K562 (cell line): Measurements from ENCODE around the gene RREB1. TPM values are rescaled to one million over a fixed set of nuclear protein-coding genes. Genes with fewer than 3 reads are reported as not detected.

ENCODE experiments used
- CBFA2T2 ChIP-seq: fragments of 450-650 bp; conservative IDR thresholded peaks from 2 replicates; pipeline ENCODE4 v1.6.1; 2017; ENCODE audit warnings: mild to moderate bottlenecking
- COPS2 ChIP-seq: fragments of 450-650 bp; conservative IDR thresholded peaks from 2 replicates; pipeline ENCODE4 v1.6.1; 2016; ENCODE audit warnings: mild to moderate bottlenecking, moderate library complexity
- EHMT2 ChIP-seq: fragments of 450-650 bp; IDR thresholded peaks from 2 replicates; pipeline ENCODE4 v1.6.1; 2018; ENCODE audit warnings: antibody characterized with exemption
- HLTF ChIP-seq: fragments of 450-650 bp; IDR thresholded peaks from 2 replicates; pipeline ENCODE4 v1.6.1; 2016
- HMGN3 ChIP-seq: IDR thresholded peaks from 2 replicates; pipeline ENCODE4 v1.6.1; 2011; ENCODE audit warnings: borderline replicate concordance, low read depth, mild to moderate bottlenecking, mixed read lengths, low read length; ENCODE audit not compliant: insufficient read length; ENCODE audit errors: extremely low read depth
- MAZ ChIP-seq, 2 experiments: fragments of 450-650 bp in 1 of 2; sonication (generic) in 1 of 2; formaldehyde crosslinking; IDR thresholded peaks in 1 of 2; conservative IDR thresholded peaks in 1 of 2; 2 replicates each; pipeline versions ENCODE4 v1.4.0 to v1.5.0; 2020; ENCODE audit warnings: mild to moderate bottlenecking in 1 of 2, missing genetic modification reagents in 1 of 2
- PHTF2 ChIP-seq: fragments of 250-450 bp; sonication (Bioruptor Pico); IDR thresholded peaks from 2 replicates; pipeline ENCODE4 v1.5.0; 2021; ENCODE audit warnings: mild to moderate bottlenecking
- PRPF4 ChIP-seq: fragments of 200-400 bp; formaldehyde crosslinking; IDR thresholded peaks from one replicate; pipeline ENCODE4 v1.6.1; 2017; ENCODE audit warnings: low read length, low read depth, mild to moderate bottlenecking; ENCODE audit not compliant: insufficient read depth, poor library complexity, severe bottlenecking
- TAF1 ChIP-seq: IDR thresholded peaks from 2 replicates; pipeline ENCODE4 v1.6.1; 2011; ENCODE audit warnings: mild to moderate bottlenecking, low read length, moderate library complexity; ENCODE audit not compliant: insufficient read depth, control insufficient read depth, severe bottlenecking; ENCODE audit errors: extremely low read depth
- TEAD2 ChIP-seq: fragments of 450-650 bp; IDR thresholded peaks from 2 replicates; pipeline ENCODE4 v1.6.1; 2016; ENCODE audit warnings: missing genetic modification characterization, control low read depth, missing compliant biosample characterization
- ZC3H4 ChIP-seq: sonication (generic); formaldehyde crosslinking; IDR thresholded peaks from 2 replicates; pipeline ENCODE4 v1.9.0; 2021; ENCODE audit warnings: missing genetic modification reagents, borderline replicate concordance
- ZNF41 ChIP-seq: fragments of 250-450 bp; sonication (Bioruptor Pico); conservative IDR thresholded peaks from 2 replicates; pipeline ENCODE4 v1.4.0; 2020; ENCODE audit warnings: mild to moderate bottlenecking
- ZNF707 ChIP-seq: fragments of 250-450 bp; sonication (Bioruptor Pico); conservative IDR thresholded peaks from 2 replicates; pipeline ENCODE4 v1.8.0; 2022; ENCODE audit warnings: inconsistent platforms, mild to moderate bottlenecking, moderate library complexity
- polyA plus RNA-seq, 8 experiments: library from polyadenylated mRNA; depleted of rRNA in 4 of 8; stranded (reverse) in 5 of 8; unstranded in 3 of 8; fragments of >200 nt; fragmentation: Nextera tagmentation in 2 of 8; fragmentation: Illumina TruSeq in 1 of 8; extraction: Ambion mirVana in 2 of 8; extraction: Trizol in 1 of 8; gene quantifications; 2 replicates each; pipeline versions ENCODE4 v1.2.1 to v1.2.3, GENCODE V29; 2011 to 2014; ENCODE audit warnings: inconsistent platforms in 1 of 8, missing spikeins in 1 of 8
- total RNA-seq, 7 experiments: library from RNA; depleted of rRNA in 6 of 7; stranded (reverse); fragments of >200 nt in 6 of 7; fragmentation: Illumina TruSeq in 2 of 7; extraction: Trizol in 2 of 7; gene quantifications; 2 replicates each; pipeline versions ENCODE4 v1.2.1 to v1.2.3, GENCODE V29; 2011 to 2021; ENCODE audit warnings: low replicate concordance in 1 of 7
- TF ChIP-seq, protein P1 (sequence below): fragments of 450-650 bp; IDR thresholded peaks from 2 replicates; pipeline ENCODE4 v1.6.1; 2016; ENCODE audit warnings: mild to moderate bottlenecking, moderate library complexity
- TF ChIP-seq, protein P2 (sequence below), 3 experiments: IDR thresholded peaks in 2 of 3; conservative IDR thresholded peaks in 1 of 3; 2 replicates each; pipeline ENCODE4 v1.5.1; 2011 to 2012; ENCODE audit warnings: low read length in 3 of 3, mild to moderate bottlenecking in 3 of 3, control low read depth in 2 of 3, improper control_type of control experiment in 1 of 3, inconsistent platforms in 1 of 3, low read depth in 1 of 3, mixed read lengths in 1 of 3, moderate library complexity in 1 of 3; ENCODE audit not compliant: insufficient read depth in 2 of 3

The RREB1 gene
- total and polyA plus RNA-seq, 9 of the 15 experiments (the other 6 are each of a cell fraction or from before 2014, with no cell fraction given) = 3.3 to 64.2 (median 19.3) TPM

DNA sequence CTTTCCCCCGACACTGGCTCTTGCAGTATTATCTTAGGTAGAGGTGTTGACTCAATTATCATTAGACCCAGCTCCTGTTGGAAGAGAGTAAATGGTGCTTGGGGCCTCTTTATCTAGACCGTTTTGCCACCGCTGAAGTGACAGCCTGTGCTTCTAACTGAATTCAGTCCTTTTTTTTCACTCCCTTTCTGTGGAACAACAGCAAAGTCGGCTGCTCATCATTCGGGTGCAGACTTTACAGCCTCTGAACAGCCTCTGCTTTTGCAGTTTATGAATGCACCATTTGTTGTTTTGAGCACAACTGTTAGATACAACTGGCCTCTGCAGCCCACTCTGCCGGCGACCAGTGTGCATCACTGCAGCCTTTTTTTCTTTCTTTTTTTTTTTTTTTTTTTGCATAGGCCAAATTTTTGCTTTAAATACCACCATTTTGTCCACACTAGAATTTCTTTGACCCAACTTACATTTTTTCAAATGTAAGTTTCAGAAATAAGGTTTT lies 35.8 kb downstream of the RREB1 start (continued):
- TF ChIP-seq, protein P1, sequence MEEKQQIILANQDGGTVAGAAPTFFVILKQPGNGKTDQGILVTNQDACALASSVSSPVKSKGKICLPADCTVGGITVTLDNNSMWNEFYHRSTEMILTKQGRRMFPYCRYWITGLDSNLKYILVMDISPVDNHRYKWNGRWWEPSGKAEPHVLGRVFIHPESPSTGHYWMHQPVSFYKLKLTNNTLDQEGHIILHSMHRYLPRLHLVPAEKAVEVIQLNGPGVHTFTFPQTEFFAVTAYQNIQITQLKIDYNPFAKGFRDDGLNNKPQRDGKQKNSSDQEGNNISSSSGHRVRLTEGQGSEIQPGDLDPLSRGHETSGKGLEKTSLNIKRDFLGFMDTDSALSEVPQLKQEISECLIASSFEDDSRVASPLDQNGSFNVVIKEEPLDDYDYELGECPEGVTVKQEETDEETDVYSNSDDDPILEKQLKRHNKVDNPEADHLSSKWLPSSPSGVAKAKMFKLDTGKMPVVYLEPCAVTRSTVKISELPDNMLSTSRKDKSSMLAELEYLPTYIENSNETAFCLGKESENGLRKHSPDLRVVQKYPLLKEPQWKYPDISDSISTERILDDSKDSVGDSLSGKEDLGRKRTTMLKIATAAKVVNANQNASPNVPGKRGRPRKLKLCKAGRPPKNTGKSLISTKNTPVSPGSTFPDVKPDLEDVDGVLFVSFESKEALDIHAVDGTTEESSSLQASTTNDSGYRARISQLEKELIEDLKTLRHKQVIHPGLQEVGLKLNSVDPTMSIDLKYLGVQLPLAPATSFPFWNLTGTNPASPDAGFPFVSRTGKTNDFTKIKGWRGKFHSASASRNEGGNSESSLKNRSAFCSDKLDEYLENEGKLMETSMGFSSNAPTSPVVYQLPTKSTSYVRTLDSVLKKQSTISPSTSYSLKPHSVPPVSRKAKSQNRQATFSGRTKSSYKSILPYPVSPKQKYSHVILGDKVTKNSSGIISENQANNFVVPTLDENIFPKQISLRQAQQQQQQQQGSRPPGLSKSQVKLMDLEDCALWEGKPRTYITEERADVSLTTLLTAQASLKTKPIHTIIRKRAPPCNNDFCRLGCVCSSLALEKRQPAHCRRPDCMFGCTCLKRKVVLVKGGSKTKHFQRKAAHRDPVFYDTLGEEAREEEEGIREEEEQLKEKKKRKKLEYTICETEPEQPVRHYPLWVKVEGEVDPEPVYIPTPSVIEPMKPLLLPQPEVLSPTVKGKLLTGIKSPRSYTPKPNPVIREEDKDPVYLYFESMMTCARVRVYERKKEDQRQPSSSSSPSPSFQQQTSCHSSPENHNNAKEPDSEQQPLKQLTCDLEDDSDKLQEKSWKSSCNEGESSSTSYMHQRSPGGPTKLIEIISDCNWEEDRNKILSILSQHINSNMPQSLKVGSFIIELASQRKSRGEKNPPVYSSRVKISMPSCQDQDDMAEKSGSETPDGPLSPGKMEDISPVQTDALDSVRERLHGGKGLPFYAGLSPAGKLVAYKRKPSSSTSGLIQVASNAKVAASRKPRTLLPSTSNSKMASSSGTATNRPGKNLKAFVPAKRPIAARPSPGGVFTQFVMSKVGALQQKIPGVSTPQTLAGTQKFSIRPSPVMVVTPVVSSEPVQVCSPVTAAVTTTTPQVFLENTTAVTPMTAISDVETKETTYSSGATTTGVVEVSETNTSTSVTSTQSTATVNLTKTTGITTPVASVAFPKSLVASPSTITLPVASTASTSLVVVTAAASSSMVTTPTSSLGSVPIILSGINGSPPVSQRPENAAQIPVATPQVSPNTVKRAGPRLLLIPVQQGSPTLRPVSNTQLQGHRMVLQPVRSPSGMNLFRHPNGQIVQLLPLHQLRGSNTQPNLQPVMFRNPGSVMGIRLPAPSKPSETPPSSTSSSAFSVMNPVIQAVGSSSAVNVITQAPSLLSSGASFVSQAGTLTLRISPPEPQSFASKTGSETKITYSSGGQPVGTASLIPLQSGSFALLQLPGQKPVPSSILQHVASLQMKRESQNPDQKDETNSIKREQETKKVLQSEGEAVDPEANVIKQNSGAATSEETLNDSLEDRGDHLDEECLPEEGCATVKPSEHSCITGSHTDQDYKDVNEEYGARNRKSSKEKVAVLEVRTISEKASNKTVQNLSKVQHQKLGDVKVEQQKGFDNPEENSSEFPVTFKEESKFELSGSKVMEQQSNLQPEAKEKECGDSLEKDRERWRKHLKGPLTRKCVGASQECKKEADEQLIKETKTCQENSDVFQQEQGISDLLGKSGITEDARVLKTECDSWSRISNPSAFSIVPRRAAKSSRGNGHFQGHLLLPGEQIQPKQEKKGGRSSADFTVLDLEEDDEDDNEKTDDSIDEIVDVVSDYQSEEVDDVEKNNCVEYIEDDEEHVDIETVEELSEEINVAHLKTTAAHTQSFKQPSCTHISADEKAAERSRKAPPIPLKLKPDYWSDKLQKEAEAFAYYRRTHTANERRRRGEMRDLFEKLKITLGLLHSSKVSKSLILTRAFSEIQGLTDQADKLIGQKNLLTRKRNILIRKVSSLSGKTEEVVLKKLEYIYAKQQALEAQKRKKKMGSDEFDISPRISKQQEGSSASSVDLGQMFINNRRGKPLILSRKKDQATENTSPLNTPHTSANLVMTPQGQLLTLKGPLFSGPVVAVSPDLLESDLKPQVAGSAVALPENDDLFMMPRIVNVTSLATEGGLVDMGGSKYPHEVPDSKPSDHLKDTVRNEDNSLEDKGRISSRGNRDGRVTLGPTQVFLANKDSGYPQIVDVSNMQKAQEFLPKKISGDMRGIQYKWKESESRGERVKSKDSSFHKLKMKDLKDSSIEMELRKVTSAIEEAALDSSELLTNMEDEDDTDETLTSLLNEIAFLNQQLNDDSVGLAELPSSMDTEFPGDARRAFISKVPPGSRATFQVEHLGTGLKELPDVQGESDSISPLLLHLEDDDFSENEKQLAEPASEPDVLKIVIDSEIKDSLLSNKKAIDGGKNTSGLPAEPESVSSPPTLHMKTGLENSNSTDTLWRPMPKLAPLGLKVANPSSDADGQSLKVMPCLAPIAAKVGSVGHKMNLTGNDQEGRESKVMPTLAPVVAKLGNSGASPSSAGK = no peak
- no peak for TF ChIP-seq TAF1
- no peak for TF ChIP-seq ZNF707 (CRISPR knock-in tag)
- no peak for TF ChIP-seq ZC3H4 (CRISPR knock-in tag)
- TF ChIP-seq MAZ (CRISPR knock-in tag; conservative IDR thresholded peaks at IDR 0.05 in 1 of 2, IDR thresholded peaks at IDR 0.05 in 1 of 2) = peak; percentile 19 to 55; a peak in 2 of 4 replicates
- peak; percentile 60; the same call in 1 of the 2 replicates for TF ChIP-seq EHMT2
- no peak for TF ChIP-seq COPS2
- no peak for TF ChIP-seq PRPF4
- no peak for TF ChIP-seq HLTF
- no peak for TF ChIP-seq HMGN3
- TF ChIP-seq CBFA2T2 = peak; percentile 54
- TF ChIP-seq, protein P2, sequence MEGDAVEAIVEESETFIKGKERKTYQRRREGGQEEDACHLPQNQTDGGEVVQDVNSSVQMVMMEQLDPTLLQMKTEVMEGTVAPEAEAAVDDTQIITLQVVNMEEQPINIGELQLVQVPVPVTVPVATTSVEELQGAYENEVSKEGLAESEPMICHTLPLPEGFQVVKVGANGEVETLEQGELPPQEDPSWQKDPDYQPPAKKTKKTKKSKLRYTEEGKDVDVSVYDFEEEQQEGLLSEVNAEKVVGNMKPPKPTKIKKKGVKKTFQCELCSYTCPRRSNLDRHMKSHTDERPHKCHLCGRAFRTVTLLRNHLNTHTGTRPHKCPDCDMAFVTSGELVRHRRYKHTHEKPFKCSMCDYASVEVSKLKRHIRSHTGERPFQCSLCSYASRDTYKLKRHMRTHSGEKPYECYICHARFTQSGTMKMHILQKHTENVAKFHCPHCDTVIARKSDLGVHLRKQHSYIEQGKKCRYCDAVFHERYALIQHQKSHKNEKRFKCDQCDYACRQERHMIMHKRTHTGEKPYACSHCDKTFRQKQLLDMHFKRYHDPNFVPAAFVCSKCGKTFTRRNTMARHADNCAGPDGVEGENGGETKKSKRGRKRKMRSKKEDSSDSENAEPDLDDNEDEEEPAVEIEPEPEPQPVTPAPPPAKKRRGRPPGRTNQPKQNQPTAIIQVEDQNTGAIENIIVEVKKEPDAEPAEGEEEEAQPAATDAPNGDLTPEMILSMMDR (IDR thresholded peaks at IDR 0.05 in 2 of 3, conservative IDR thresholded peaks at IDR 0.05 in 1 of 3; ENCODE audit: insufficient read depth in 2 of 3, low read depth in 1 of 3, low read length in 3 of 3) = peak; percentile 55 to 64 (median 62)
- no peak for TF ChIP-seq TEAD2 (tag)
- 0 out of 2 replicates have a peak, but pooled peaks have one; percentile 47 for TF ChIP-seq ZNF41 (CRISPR knock-in tag)
- TF ChIP-seq PHTF2 (CRISPR knock-in tag) = no peak
